ENCODE data around the gene ORM2.

ORM2 gene

DNA sequence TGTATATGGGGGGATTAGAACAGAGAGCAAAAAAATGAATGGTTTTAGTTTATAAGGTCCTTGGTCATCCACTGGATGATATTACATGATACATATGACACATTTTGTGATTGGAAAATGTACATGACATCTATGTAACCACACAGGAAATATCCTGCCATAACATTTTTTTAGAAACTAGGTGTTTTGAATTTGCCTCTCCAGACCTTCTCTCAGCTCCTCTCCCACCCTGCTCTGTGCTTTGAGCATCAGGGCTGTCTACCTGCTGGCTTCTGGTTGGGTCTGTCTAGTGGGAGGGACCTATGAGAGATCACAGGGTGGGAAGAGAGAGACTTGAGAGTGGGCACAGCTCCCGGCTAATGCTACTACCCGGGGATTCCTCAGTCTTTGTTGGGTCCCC, 33.8 kb downstream of the ORM2 start:
- Histone ChIP-seq H3K27ac (no peak overlapping the region), H3K4me3 (ENCODE audit: low read depth, low read length) (no peak overlapping the region), H3K9me3 (ENCODE audit: severe bottlenecking) (no peaks in the 10 kb centered on the region), H3K36me3 (peaks cover 92% of the 10 kb centered on the region), H3K27me3 (ENCODE audit: insufficient read depth, low read depth, severe bottlenecking) (no peaks in the 10 kb centered on the region)
- DNase-seq, result no peak
- TF ChIP-seq CTCF (IDR thresholded peaks at IDR 0.05; ENCODE audit: low read depth, low read length), result no peak

- no peaks in the 10 kb centered on the region for H3K9me3 ChIP-seq (ENCODE audit: severe bottlenecking)
- peak overlapping the region; percentile 10; the same call in 1 of the 2 replicates for H3K27ac ChIP-seq
- peaks cover 87% of the 10 kb centered on the region for H3K36me3 ChIP-seq
- TF ChIP-seq CTCF (IDR thresholded peaks at IDR 0.05; ENCODE audit: low read depth, low read length), result no peak
- H3K27me3 ChIP-seq (ENCODE audit: insufficient read depth, low read depth, severe bottlenecking), result no peaks in the 10 kb centered on the region
- H3K4me3 ChIP-seq (ENCODE audit: low read depth, low read length), result no peak overlapping the region
- DNase-seq, result no peak
These were observed 34.7 kb downstream of the ORM2 start for GRCh38 chr9:114364134-114365041.

- no peak overlapping the region for H3K4me3 ChIP-seq (ENCODE audit: low read depth, low read length)
- no peak overlapping the region for H3K27ac ChIP-seq
- H3K9me3 ChIP-seq (ENCODE audit: severe bottlenecking), result no peaks in the 10 kb centered on the region
- peaks cover 79% of the 10 kb centered on the region for H3K36me3 ChIP-seq
- DNase-seq, result no peak
- H3K27me3 ChIP-seq (ENCODE audit: insufficient read depth, low read depth, severe bottlenecking), result no peaks in the 10 kb centered on the region
- TF ChIP-seq CTCF (IDR thresholded peaks at IDR 0.05; ENCODE audit: low read depth, low read length), result no peak
These were observed 35.5 kb downstream of the ORM2 start for GRCh38 chr9:114365194-114365593.

DNA sequence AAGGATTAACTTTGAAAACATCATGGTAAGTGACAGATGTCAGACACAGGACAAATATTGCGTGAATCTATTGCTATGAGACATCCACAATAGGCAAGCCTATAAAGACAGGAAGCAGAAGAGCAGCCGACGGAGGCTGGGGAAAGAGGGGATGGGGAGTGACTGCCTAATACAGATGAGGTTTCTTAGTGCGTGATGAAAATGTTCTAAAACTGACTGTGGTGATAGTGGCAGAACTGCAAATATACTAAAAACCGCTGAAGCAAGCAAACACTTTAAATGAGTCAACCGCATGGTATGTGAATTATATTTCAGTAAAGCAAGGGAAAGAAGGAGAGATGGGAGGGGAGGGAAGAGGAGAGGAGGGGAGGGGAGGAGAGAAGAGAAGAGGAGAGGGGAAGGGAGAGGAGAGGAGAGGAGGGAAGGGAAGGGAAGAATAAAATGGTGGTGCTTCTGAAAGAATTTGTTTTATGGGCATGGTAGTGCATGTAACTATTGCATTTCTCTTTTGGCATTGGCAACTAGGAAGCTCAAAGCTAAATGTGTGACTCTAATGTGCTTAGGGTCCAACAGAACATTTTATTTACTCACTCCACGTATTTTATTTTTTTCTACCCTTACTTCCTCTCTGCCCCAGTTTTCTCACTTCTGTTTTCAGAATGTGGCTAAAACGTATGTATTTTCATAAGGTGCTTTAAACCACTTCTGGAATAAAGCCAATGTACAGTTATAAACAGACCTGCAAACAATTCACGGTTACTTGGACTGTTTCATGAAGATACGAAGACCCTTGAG, 36.9 kb downstream of the ORM2 start:
- Histone ChIP-seq H3K4me3 (ENCODE audit: low read depth, low read length) (no peak overlapping the region), H3K27ac (no peak overlapping the region), H3K27me3 (ENCODE audit: insufficient read depth, low read depth, severe bottlenecking) (no peaks in the 10 kb centered on the region), H3K9me3 (ENCODE audit: severe bottlenecking) (no peaks in the 10 kb centered on the region), H3K36me3 (peaks cover 72% of the 10 kb centered on the region)
- no peak for DNase-seq
- TF ChIP-seq CTCF (IDR thresholded peaks at IDR 0.05; ENCODE audit: low read depth, low read length), result no peak

- Histone ChIP-seq H3K9me3 (ENCODE audit: severe bottlenecking) (no peaks in the 10 kb centered on the region), H3K36me3 (peaks cover 72% of the 10 kb centered on the region), H3K27me3 (ENCODE audit: insufficient read depth, low read depth, severe bottlenecking) (no peaks in the 10 kb centered on the region), H3K4me3 (ENCODE audit: low read depth, low read length) (no peak overlapping the region), H3K27ac (peak overlapping the region; percentile 97)
- DNase-seq, result no peak
- no peak for TF ChIP-seq CTCF (IDR thresholded peaks at IDR 0.05; ENCODE audit: low read depth, low read length)
These were observed 37.7 kb downstream of the ORM2 start for GRCh38 chr9:114367366-114367765.
